Mesenchymal stem cell (in vitro differentiated cells and primary cell): ENCODE data around the gene DNAJC3.

Source experiments
- DNase-seq: peaks from one replicate; pipeline ENCODE4 v3.0.0-alpha.2; 2013
- H2AFZ ChIP-seq: one replicate; pipeline ENCODE4 v1.6.1; 2013; ENCODE audit warnings: low read depth, mild to moderate bottlenecking, control low read depth, inconsistent platforms, low read length, moderate library complexity
- H2AK5ac ChIP-seq: 2 replicates; pipeline ENCODE4 v1.6.1; 2013; ENCODE audit warnings: low read length, moderate library complexity, mild to moderate bottlenecking, inconsistent platforms; ENCODE audit not compliant: severe bottlenecking
- H2BK120ac ChIP-seq: one replicate; pipeline ENCODE4 v1.6.1; 2013; ENCODE audit warnings: low read depth, mild to moderate bottlenecking, inconsistent platforms, low read length, moderate library complexity
- H2BK12ac ChIP-seq, 2 experiments: one replicate each; pipeline ENCODE4 v1.6.1; 2013; ENCODE audit warnings: inconsistent platforms in 2 of 2, low read length in 2 of 2, mild to moderate bottlenecking in 2 of 2, moderate library complexity in 2 of 2, control low read depth in 1 of 2
- H2BK15ac ChIP-seq: one replicate; pipeline ENCODE4 v1.6.1; 2013; ENCODE audit warnings: mild to moderate bottlenecking, low read depth, inconsistent platforms; ENCODE audit not compliant: poor library complexity, severe bottlenecking
- H2BK5ac ChIP-seq: 2 replicates; pipeline ENCODE4 v1.6.1; 2013; ENCODE audit warnings: low read depth, mild to moderate bottlenecking, low read length, control low read depth, inconsistent platforms; ENCODE audit not compliant: poor library complexity, severe bottlenecking
- H3K14ac ChIP-seq, 2 experiments: one replicate each; pipeline ENCODE4 v1.6.1; 2013; ENCODE audit warnings: inconsistent platforms in 2 of 2, low read length in 2 of 2, control low read depth in 1 of 2, mild to moderate bottlenecking in 1 of 2, moderate library complexity in 1 of 2
- H3K18ac ChIP-seq, 2 experiments: one replicate each; pipeline ENCODE4 v1.6.1; 2013; ENCODE audit warnings: inconsistent platforms in 2 of 2, low read length in 2 of 2, control low read depth in 1 of 2, low read depth in 1 of 2, mild to moderate bottlenecking in 1 of 2
- H3K23ac ChIP-seq, 2 experiments: one replicate each; pipeline ENCODE4 v1.6.1; 2013; ENCODE audit warnings: inconsistent platforms in 2 of 2, low read length in 2 of 2, mild to moderate bottlenecking in 2 of 2, moderate library complexity in 2 of 2, control low read depth in 1 of 2
- H3K27ac ChIP-seq: 2 replicates; pipeline ENCODE4 v1.5.1; 2013; ENCODE audit warnings: mild to moderate bottlenecking, moderate library complexity, low read length, control low read depth, inconsistent platforms; ENCODE audit not compliant: poor library complexity, severe bottlenecking
- H3K27me3 ChIP-seq, 2 experiments: 2 replicates each; pipeline versions ENCODE4 v1.6.1 to v1.7.0; 2013; ENCODE audit warnings: low read length in 2 of 2, mild to moderate bottlenecking in 2 of 2, moderate library complexity in 2 of 2, control low read depth in 1 of 2, inconsistent platforms in 1 of 2; ENCODE audit not compliant: control insufficient read depth in 1 of 2, insufficient read depth in 1 of 2
- H3K36me3 ChIP-seq, 2 experiments: 2 replicates each; pipeline versions ENCODE4 v1.6.1 to v1.7.0; 2013; ENCODE audit warnings: low read length in 2 of 2, control low read depth in 1 of 2, inconsistent platforms in 1 of 2, low read depth in 1 of 2, mild to moderate bottlenecking in 1 of 2; ENCODE audit not compliant: insufficient read depth in 2 of 2, control insufficient read depth in 1 of 2
- H3K4ac ChIP-seq, 2 experiments: one replicate each; pipeline ENCODE4 v1.6.1; 2013; ENCODE audit warnings: inconsistent platforms in 2 of 2, low read length in 2 of 2, mild to moderate bottlenecking in 2 of 2, moderate library complexity in 2 of 2, control low read depth in 1 of 2, low read depth in 1 of 2
- H3K4me1 ChIP-seq: 2 replicates; pipeline ENCODE4 v1.6.1; 2013; ENCODE audit warnings: low read depth, low read length, control low read depth; ENCODE audit not compliant: control insufficient read depth, insufficient read depth
- H3K4me2 ChIP-seq: 2 replicates; pipeline ENCODE4 v1.6.1; 2013; ENCODE audit warnings: low read length, mild to moderate bottlenecking, inconsistent platforms; ENCODE audit not compliant: poor library complexity, severe bottlenecking
- H3K4me3 ChIP-seq, 2 experiments: 2 replicates each; pipeline versions ENCODE4 v1.5.1 to v1.7.0; 2013; ENCODE audit warnings: low read length in 2 of 2, mild to moderate bottlenecking in 2 of 2, control low read depth in 1 of 2, low read depth in 1 of 2; ENCODE audit not compliant: insufficient read depth in 1 of 2
- H3K79me1 ChIP-seq: replicated peaks from 2 replicates; pipeline ENCODE4 v1.6.1; 2013; ENCODE audit warnings: mild to moderate bottlenecking, control low read depth, low read length, inconsistent platforms; ENCODE audit not compliant: poor library complexity, severe bottlenecking
- H3K9ac ChIP-seq: 2 replicates; pipeline ENCODE4 v1.7.0; 2013; ENCODE audit warnings: mild to moderate bottlenecking, low read length, moderate library complexity
- H3K9me3 ChIP-seq: 2 replicates; pipeline ENCODE4 v1.7.0; 2013; ENCODE audit warnings: mild to moderate bottlenecking, low read length; ENCODE audit not compliant: control insufficient read depth
- H4K8ac ChIP-seq: one replicate; pipeline ENCODE4 v1.6.1; 2013; ENCODE audit warnings: inconsistent platforms, mild to moderate bottlenecking, low read length, moderate library complexity
- H4K91ac ChIP-seq: one replicate; pipeline ENCODE4 v1.6.1; 2013; ENCODE audit warnings: mild to moderate bottlenecking, low read length, inconsistent platforms
- WGBS: methylation state at CpG from one replicate; pipeline ENCODE4 v1.1.7; 2013; ENCODE audit warnings: mixed read lengths; 5-methylcytosine and 5-hydroxymethylcytosine counted together

Gene DNAJC3

DNA sequence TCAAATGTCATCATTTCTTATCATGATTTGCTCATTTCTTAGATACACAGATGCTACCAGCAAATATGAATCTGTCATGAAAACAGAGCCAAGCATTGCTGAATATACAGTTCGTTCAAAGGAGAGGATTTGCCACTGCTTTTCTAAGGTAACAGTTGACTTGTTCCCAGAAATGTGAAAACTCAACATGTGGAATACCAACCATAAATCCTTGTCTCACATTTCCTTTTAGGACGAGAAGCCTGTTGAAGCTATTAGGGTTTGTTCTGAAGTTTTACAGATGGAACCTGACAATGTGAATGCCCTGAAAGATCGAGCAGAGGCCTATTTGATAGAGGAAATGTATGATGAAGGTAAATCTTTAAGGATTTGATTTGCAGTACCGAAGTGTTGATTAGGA lies 86.7 kb downstream of the DNAJC3 start:
- Histone ChIP-seq H2AFZ (no peak overlapping the region), H2AK5ac (no peak overlapping the region), H3K14ac (no peak overlapping the region), H4K91ac (no peak overlapping the region), H2BK12ac (no peak overlapping the region), H2BK5ac (no peak overlapping the region), H2BK120ac (no peak overlapping the region), H4K8ac (no peak overlapping the region), H3K4ac (no peak overlapping the region), H3K27ac (no peak overlapping the region), H3K18ac (no peak overlapping the region), H3K4me2 (no peak overlapping the region), H3K4me1 (no peaks in the 10 kb centered on the region), H3K9ac (no peak overlapping the region), H3K4me3 (no peak overlapping the region), H3K36me3 (peaks cover 0 to 67% of the 10 kb centered on the region in 2 experiments), H2BK15ac (no peak overlapping the region), H3K9me3 (no peaks in the 10 kb centered on the region), H3K27me3 (no peaks in the 10 kb centered on the region), H3K23ac (no peak overlapping the region), H3K79me1 (peaks cover 6% of the 10 kb centered on the region)
- WGBS = 77% methylated on average over 3 of the region's 4 CpGs
- no peak for DNase-seq

DNA sequence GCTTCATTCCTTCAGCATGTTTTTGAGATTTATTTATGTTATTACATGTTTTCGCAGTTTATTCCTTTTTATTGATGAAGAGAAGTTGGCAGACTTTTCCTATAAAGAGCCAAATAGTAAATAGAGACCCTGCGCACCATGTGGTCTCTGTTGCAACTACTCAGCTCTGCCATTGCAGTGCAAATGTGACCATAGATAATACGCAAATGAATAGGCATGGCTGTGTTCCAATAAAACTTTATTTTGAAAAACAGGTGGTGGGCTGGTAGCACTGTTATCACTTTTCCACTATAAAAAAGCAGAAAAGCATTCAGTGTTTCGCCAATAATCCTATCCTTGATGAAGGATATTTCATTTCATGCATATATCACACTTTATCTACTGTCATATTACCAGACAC lies 95.0 kb downstream of the DNAJC3 start:
- Histone ChIP-seq H2BK12ac (no peak overlapping the region), H2AK5ac (no peak overlapping the region), H3K4me3 (no peak overlapping the region), H3K18ac (no peak overlapping the region), H2BK15ac (no peak overlapping the region), H4K8ac (no peak overlapping the region), H3K14ac (no peak overlapping the region), H2BK5ac (no peak overlapping the region), H3K4ac (no peak overlapping the region), H3K23ac (no peak overlapping the region), H3K4me1 (no peaks in the 10 kb centered on the region), H4K91ac (no peak overlapping the region), H3K36me3 (peaks cover 0 to 28% of the 10 kb centered on the region in 2 experiments), H3K9ac (no peak overlapping the region), H3K4me2 (no peak overlapping the region), H3K9me3 (no peaks in the 10 kb centered on the region), H3K27me3 (no peaks in the 10 kb centered on the region), H2AFZ (no peak overlapping the region), H3K79me1 (peaks cover 12% of the 10 kb centered on the region), H2BK120ac (no peak overlapping the region), H3K27ac (no peak overlapping the region)
- WGBS = 99% methylated on average over 4 of the region's 4 CpGs
- no peak for DNase-seq

DNA sequence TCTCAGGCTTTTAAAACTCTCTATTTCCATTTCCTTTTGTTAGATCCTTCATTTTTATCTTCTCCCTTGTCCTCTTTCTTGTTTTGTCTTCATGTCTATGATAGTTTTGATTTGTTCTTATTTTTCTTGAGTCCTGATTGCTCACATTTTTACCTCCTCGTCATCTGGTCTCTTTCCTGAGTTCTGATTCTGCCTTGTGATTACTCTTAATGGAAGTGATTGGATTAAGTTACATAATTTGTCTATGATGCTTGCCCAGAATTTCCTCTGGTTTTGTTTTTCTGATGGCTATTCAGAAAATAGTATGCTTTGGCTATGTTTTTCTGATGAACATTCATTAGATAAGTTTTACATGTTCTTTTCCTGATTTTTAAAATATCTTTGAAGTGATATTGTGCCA lies 102.6 kb downstream of the DNAJC3 start:
- 100% methylated on average over 1 of the region's 1 CpG for WGBS
- Histone ChIP-seq H2BK12ac (no peak overlapping the region), H3K79me1 (peaks cover 21% of the 10 kb centered on the region), H2AK5ac (no peak overlapping the region), H3K4me3 (no peak overlapping the region), H3K36me3 (peaks cover 6 to 26% of the 10 kb centered on the region in 2 experiments), H4K91ac (no peak overlapping the region), H3K9ac (no peak overlapping the region), H3K9me3 (no peaks in the 10 kb centered on the region), H3K27ac (no peak overlapping the region), H3K23ac (no peak overlapping the region), H3K27me3 (no peaks in the 10 kb centered on the region), H3K18ac (no peak overlapping the region), H3K4me2 (no peak overlapping the region), H3K4ac (no peak overlapping the region), H3K4me1 (peaks cover 4% of the 10 kb centered on the region), H2AFZ (no peak overlapping the region), H2BK5ac (no peak overlapping the region), H2BK120ac (no peak overlapping the region), H3K14ac (no peak overlapping the region), H4K8ac (no peak overlapping the region), H2BK15ac (no peak overlapping the region)
- no peak for DNase-seq

DNA sequence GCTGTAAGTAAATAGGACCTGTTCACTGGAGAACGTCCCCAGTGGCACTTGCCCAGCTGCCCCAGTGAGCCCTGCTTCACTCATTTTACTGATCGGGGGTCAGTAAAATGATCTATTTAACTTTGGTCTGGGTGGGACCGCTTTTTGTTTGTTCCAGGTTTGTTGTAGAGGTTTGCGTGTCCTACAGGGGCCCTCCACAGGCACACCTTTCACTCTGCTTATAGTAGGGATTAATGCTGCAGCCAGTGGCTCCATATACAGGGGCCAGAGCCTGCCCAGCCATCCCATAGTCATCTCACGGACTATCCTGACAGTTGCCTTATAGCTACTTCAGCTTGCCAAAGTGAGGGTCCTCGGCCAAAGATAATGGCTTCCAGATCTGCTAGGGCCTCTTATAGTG lies 104.1 kb downstream of the DNAJC3 start:
- no peak for DNase-seq
- peak overlapping the region; percentile 54 for H4K8ac ChIP-seq
- H3K9me3 ChIP-seq = no peaks in the 10 kb centered on the region
- H4K91ac ChIP-seq = no peak overlapping the region
- H3K79me1 ChIP-seq = peaks cover 25% of the 10 kb centered on the region
- H3K27me3 ChIP-seq = no peaks in the 10 kb centered on the region
- H3K23ac ChIP-seq = no peak overlapping the region
- H3K27ac ChIP-seq = no peak overlapping the region
- no peak overlapping the region for H3K14ac ChIP-seq
- H2BK12ac ChIP-seq = no peak overlapping the region
- peaks cover 6% of the 10 kb centered on the region for H3K4me1 ChIP-seq
- H2BK15ac ChIP-seq = no peak overlapping the region
- H3K18ac ChIP-seq = peak overlapping the region in 1 of 2 experiments; percentile 12
- no peak overlapping the region for H3K4ac ChIP-seq
- H2AFZ ChIP-seq = no peak overlapping the region
- WGBS = 98% methylated on average over 6 of the region's 6 CpGs
- H2AK5ac ChIP-seq = no peak overlapping the region
- no peak overlapping the region for H2BK5ac ChIP-seq
- H3K4me2 ChIP-seq = no peak overlapping the region
- peaks cover 6 to 30% of the 10 kb centered on the region in 2 experiments for H3K36me3 ChIP-seq
- H3K9ac ChIP-seq = no peak overlapping the region
- H2BK120ac ChIP-seq = no peak overlapping the region
- no peak overlapping the region for H3K4me3 ChIP-seq
